ENCODE results near the gene TCHP.

The TCHP gene

DNA sequence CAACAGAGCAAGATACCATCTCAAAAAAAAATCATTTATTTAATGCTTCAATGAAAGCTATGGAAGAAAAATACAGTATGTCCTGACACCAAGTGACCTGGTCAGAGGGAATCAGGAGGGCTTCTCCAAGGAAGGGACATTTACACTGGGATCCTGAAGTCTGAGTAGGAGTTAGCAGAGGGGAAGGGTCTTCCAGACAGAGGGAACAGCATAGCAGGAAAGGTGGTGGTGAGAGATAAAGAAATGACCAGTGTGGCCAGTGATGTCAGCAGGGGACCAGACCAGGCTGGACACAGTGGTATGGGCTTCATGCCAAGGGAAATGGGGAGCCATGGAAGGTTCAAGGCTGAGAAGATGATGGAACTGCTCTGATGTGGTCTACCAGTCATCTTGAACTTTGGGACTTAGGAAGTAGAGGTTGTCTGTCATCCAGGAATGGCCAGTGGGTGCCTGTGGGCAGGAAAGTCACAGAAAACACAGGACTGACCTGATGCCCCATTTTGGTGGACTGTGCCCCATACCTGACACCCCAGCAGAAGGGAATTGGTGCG, 7.8 kb upstream of the TCHP start:
- Histone ChIP-seq H3K4me1 (ENCODE audit: insufficient read depth, poor library complexity, severe bottlenecking) (peaks cover 17% of the 10 kb centered on the region), H3K27ac (ENCODE audit: poor library complexity, severe bottlenecking) (no peak overlapping the region), H3K4me3 (ENCODE audit: severe bottlenecking) (no peak overlapping the region), H3K36me3 (ENCODE audit: low read depth) (no peaks in the 10 kb centered on the region), H3K27me3 (ENCODE audit: insufficient read depth, poor library complexity, severe bottlenecking) (no peaks in the 10 kb centered on the region), H3K9me3 (ENCODE audit: severe bottlenecking) (no peaks in the 10 kb centered on the region)
- no peak for ATAC-seq (ENCODE audit: low read depth)
- TF ChIP-seq, protein P1, sequence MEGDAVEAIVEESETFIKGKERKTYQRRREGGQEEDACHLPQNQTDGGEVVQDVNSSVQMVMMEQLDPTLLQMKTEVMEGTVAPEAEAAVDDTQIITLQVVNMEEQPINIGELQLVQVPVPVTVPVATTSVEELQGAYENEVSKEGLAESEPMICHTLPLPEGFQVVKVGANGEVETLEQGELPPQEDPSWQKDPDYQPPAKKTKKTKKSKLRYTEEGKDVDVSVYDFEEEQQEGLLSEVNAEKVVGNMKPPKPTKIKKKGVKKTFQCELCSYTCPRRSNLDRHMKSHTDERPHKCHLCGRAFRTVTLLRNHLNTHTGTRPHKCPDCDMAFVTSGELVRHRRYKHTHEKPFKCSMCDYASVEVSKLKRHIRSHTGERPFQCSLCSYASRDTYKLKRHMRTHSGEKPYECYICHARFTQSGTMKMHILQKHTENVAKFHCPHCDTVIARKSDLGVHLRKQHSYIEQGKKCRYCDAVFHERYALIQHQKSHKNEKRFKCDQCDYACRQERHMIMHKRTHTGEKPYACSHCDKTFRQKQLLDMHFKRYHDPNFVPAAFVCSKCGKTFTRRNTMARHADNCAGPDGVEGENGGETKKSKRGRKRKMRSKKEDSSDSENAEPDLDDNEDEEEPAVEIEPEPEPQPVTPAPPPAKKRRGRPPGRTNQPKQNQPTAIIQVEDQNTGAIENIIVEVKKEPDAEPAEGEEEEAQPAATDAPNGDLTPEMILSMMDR (IDR thresholded peaks at IDR 0.05; ENCODE audit: poor library complexity, severe bottlenecking): no peak
- no peak for DNase-seq (ENCODE audit: low spot score)

DNA sequence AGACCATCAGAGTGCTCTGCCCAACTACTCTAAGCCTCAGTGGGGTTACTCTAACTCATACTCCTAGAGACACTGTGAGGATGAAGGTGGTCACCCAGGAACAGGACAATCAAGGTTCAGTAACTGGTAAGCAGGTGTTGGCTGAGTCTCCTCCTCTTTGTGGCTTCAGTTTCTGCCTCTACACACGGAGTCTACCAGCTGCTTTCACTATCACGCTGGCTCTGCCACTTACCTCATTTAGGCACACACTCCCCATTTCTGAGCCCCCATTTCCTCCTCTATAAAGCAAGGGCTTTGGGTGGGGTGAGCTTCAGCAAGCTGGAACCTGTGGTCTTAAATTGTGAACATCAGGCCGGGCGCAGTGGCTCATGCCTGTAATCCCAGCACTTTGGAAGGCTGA, 7.3 kb upstream of the TCHP start:
- no peak overlapping the region for H3K27ac ChIP-seq (ENCODE audit: poor library complexity, severe bottlenecking)
- DNase-seq (ENCODE audit: low spot score) (no peak), ATAC-seq (ENCODE audit: low read depth) (no peak)
- H3K9me3 ChIP-seq (ENCODE audit: severe bottlenecking): no peaks in the 10 kb centered on the region
- no peaks in the 10 kb centered on the region for H3K36me3 ChIP-seq (ENCODE audit: low read depth)
- H3K27me3 ChIP-seq (ENCODE audit: insufficient read depth, poor library complexity, severe bottlenecking): no peaks in the 10 kb centered on the region
- TF ChIP-seq, protein P1 (IDR thresholded peaks at IDR 0.05; ENCODE audit: poor library complexity, severe bottlenecking): no peak
- H3K4me1 ChIP-seq (ENCODE audit: insufficient read depth, poor library complexity, severe bottlenecking): peaks cover 15% of the 10 kb centered on the region
- H3K4me3 ChIP-seq (ENCODE audit: severe bottlenecking): no peak overlapping the region

DNA sequence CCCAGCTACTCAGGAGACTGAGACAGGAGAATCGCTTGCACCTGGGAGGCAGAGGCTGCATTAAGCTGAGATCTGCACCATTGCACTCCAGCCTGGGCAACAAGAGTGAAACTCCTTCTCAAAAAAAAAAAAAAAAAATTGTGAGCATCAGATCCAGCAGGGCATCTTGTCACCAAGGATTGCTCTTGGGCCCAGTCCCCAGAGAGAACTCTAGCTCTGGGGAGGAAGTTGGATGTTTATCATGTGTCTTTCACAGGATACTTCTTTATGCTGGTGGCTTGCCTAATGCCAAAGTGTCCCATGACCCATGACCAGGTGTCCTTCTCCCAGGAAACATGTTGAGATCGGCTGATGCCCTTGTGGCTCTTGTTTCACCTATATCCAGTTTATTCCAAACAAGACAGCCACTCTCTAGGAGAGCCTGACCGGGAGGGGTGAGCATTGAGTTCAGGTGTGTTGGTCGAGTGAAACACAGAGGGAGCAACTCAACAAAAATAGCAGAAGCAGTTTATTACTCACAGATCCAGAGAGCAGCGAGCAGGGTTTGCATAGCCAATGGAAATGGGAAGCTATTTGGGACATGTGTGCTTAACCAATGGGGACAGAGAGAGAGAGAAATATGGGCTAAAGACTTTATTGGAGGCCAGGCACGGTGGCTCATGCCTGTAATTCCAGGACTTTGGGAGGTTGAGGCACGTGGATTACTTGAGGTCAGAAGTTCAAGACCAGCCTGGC, 6.6 kb upstream of the TCHP start:
- TF ChIP-seq, protein P1 (IDR thresholded peaks at IDR 0.05; ENCODE audit: poor library complexity, severe bottlenecking): no peak
- Histone ChIP-seq H3K36me3 (ENCODE audit: low read depth) (no peaks in the 10 kb centered on the region), H3K9me3 (ENCODE audit: severe bottlenecking) (no peaks in the 10 kb centered on the region)

DNA sequence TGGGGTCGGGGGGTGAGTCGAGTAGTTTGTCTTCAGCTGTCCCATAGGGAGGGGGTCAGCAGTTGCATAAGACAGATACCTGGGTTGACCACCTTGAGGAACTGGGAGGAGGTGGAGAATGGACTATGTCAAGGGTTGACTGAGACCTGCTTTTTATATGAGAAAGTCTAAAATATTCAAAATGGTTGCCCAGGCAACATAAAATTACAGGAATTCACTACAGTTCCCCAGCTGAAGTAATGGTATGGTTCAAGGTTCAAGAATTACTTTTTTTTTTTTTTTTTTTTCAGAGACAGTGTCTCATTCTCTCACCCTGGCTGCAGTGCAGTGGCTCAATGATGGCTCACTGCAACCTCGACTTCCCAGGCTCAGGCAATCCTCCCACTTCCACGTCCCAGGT, 5.1 kb upstream of the TCHP start:
- H3K36me3 ChIP-seq (ENCODE audit: low read depth): no peaks in the 10 kb centered on the region
- no peaks in the 10 kb centered on the region for H3K9me3 ChIP-seq (ENCODE audit: severe bottlenecking)
- no peaks in the 10 kb centered on the region for H3K27me3 ChIP-seq (ENCODE audit: insufficient read depth, poor library complexity, severe bottlenecking)
- peaks cover 9% of the 10 kb centered on the region for H3K4me1 ChIP-seq (ENCODE audit: insufficient read depth, poor library complexity, severe bottlenecking)
- DNase-seq (ENCODE audit: low spot score) (no peak), ATAC-seq (ENCODE audit: low read depth) (no peak)
- H3K27ac ChIP-seq (ENCODE audit: poor library complexity, severe bottlenecking): no peak overlapping the region
- TF ChIP-seq, protein P1 (IDR thresholded peaks at IDR 0.05; ENCODE audit: poor library complexity, severe bottlenecking): no peak
- H3K4me3 ChIP-seq (ENCODE audit: severe bottlenecking): no peak overlapping the region

More for the DNA sequence above, 6.6 kb upstream of the TCHP start:
- no peak overlapping the region for H3K4me3 ChIP-seq (ENCODE audit: severe bottlenecking)
- H3K27ac ChIP-seq (ENCODE audit: poor library complexity, severe bottlenecking): no peak overlapping the region
- DNase-seq (ENCODE audit: low spot score) (no peak), ATAC-seq (ENCODE audit: low read depth) (no peak)
- no peaks in the 10 kb centered on the region for H3K27me3 ChIP-seq (ENCODE audit: insufficient read depth, poor library complexity, severe bottlenecking)
- H3K4me1 ChIP-seq (ENCODE audit: insufficient read depth, poor library complexity, severe bottlenecking): peaks cover 10% of the 10 kb centered on the region

DNA sequence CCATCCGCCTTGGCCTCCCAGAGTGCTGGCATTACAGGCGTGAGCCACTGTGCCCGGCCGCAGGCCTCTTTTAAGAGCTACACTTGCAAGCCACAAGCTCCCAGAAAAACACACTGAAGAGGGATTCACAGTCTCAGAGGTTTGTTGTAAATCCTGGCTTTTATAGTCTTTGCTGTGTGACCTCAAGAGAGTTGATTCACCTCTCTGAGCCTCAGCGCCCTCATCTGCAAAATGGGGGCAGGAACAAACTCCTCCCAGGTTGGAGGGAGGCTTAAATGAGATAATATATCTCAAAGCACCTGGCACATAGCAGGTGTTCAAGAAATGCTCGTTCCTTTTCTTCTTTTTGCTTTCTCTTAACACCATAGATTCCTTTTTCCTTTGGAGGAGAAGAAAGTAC, 3.9 kb upstream of the TCHP start:
- TF ChIP-seq, protein P1 (IDR thresholded peaks at IDR 0.05; ENCODE audit: poor library complexity, severe bottlenecking): no peak
- DNase-seq (ENCODE audit: low spot score) (no peak), ATAC-seq (ENCODE audit: low read depth) (no peak)
- no peaks in the 10 kb centered on the region for H3K27me3 ChIP-seq (ENCODE audit: insufficient read depth, poor library complexity, severe bottlenecking)
- no peak overlapping the region for H3K4me3 ChIP-seq (ENCODE audit: severe bottlenecking)
- H3K9me3 ChIP-seq (ENCODE audit: severe bottlenecking): no peaks in the 10 kb centered on the region
- no peak overlapping the region for H3K27ac ChIP-seq (ENCODE audit: poor library complexity, severe bottlenecking)
- no peaks in the 10 kb centered on the region for H3K36me3 ChIP-seq (ENCODE audit: low read depth)
- H3K4me1 ChIP-seq (ENCODE audit: insufficient read depth, poor library complexity, severe bottlenecking): peaks cover 10% of the 10 kb centered on the region

Measured in RWPE2 (cell line).